ENCODE results near the gene EPG5. TPM values are rescaled to one million over a fixed set of nuclear protein-coding genes. Genes with fewer than 3 reads are reported as not detected.

EPG5 gene
- polyA plus RNA-seq, 1 of the 3 experiments (the other 2 are of a cell fraction): 13.6 TPM

DNA sequence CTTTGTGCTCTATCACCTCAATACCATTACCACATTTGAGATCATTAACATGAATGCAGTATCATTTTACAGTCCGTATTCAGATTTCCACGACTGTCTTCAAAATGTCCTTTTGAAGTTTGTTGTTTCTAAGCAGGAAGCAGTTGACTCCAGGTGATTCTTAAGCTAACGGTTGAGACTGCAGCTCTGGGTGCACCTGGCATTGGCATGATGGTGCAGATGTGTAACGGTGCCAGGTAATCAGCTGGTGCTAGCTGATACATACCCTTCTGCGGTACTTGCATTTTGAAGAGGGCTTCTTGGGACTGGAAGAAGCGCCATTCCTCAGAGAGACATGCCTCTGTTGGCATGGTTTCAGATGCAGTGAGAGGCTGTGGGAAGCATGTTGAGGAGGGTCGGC lies 122.2 kb downstream of the EPG5 start:
- Histone ChIP-seq H3F3A (replicated peaks; ENCODE audit: insufficient read depth) (no peaks in the 10 kb centered on the region), H3K36me3 (replicated peaks in 1 of 2; ENCODE audit: control insufficient read depth in 1 of 2, insufficient read depth in 2 of 2, low read length in 1 of 2) (peaks cover 10 to 11% of the 10 kb centered on the region in 2 experiments), H2AFZ (ENCODE audit: low read depth) (no peak overlapping the region), H4K20me1 (ENCODE audit: insufficient read depth) (no peaks in the 10 kb centered on the region), H3K4me2 (no peak overlapping the region), H3K9me2 (no peaks in the 10 kb centered on the region), H3K79me2 (ENCODE audit: insufficient read depth) (no peaks in the 10 kb centered on the region), H3K4me1 (ENCODE audit: control insufficient read depth in 1 of 2, insufficient read depth in 2 of 2, low read depth in 1 of 2, low read length in 1 of 2) (0 out of 4 replicates have a peak, but pooled peaks cover 0 to 8% of the 10 kb centered on the region in 2 experiments), H3K4me3 (ENCODE audit: low read depth in 2 of 2, low read length in 1 of 2) (no peak overlapping the region), H3K9ac (no peak overlapping the region), H3K27ac (ENCODE audit: low read depth in 2 of 2, low read length in 1 of 2) (no peak overlapping the region), H3K27me3 (ENCODE audit: insufficient read depth) (no peaks in the 10 kb centered on the region), H3K9me3 (no peaks in the 10 kb centered on the region)
- ChIA-PET CTCF (interaction anchor here (1.6 kb wide), 1 partner anchor 35 kb away, joined by 3 read pairs; no protein-coding TSS in a partner anchor), POLR2A (no interaction called here)
- TF ChIP-seq SMC3 (IDR thresholded peaks at IDR 0.05; ENCODE audit: low read depth, low read length) (no peak), TAF1 (IDR thresholded peaks at IDR 0.05; ENCODE audit: borderline replicate concordance, low read depth, low read length) (no peak), NFIC (IDR thresholded peaks at IDR 0.05; ENCODE audit: borderline replicate concordance) (no peak), NRF1 (IDR thresholded peaks at IDR 0.05; ENCODE audit: low read depth, low read length) (no peak), RCOR1 (IDR thresholded peaks at IDR 0.05; ENCODE audit: low read length) (no peak), TCF12 (IDR thresholded peaks at IDR 0.05) (no peak), RXRA (IDR thresholded peaks at IDR 0.05; ENCODE audit: borderline replicate concordance, low read depth) (no peak), RFX5 (IDR thresholded peaks at IDR 0.05; ENCODE audit: low read length) (no peak), POLR2AphosphoS5 (IDR thresholded peaks at IDR 0.05; ENCODE audit: low read depth, low read length) (no peak), TEAD4 (IDR thresholded peaks at IDR 0.05; ENCODE audit: borderline replicate concordance, insufficient read depth) (no peak)
- TF ChIP-seq, protein P1, sequence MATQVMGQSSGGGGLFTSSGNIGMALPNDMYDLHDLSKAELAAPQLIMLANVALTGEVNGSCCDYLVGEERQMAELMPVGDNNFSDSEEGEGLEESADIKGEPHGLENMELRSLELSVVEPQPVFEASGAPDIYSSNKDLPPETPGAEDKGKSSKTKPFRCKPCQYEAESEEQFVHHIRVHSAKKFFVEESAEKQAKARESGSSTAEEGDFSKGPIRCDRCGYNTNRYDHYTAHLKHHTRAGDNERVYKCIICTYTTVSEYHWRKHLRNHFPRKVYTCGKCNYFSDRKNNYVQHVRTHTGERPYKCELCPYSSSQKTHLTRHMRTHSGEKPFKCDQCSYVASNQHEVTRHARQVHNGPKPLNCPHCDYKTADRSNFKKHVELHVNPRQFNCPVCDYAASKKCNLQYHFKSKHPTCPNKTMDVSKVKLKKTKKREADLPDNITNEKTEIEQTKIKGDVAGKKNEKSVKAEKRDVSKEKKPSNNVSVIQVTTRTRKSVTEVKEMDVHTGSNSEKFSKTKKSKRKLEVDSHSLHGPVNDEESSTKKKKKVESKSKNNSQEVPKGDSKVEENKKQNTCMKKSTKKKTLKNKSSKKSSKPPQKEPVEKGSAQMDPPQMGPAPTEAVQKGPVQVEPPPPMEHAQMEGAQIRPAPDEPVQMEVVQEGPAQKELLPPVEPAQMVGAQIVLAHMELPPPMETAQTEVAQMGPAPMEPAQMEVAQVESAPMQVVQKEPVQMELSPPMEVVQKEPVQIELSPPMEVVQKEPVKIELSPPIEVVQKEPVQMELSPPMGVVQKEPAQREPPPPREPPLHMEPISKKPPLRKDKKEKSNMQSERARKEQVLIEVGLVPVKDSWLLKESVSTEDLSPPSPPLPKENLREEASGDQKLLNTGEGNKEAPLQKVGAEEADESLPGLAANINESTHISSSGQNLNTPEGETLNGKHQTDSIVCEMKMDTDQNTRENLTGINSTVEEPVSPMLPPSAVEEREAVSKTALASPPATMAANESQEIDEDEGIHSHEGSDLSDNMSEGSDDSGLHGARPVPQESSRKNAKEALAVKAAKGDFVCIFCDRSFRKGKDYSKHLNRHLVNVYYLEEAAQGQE (IDR thresholded peaks at IDR 0.05; ENCODE audit: low read depth, low read length): no peak
- TF ChIP-seq, protein P2, sequence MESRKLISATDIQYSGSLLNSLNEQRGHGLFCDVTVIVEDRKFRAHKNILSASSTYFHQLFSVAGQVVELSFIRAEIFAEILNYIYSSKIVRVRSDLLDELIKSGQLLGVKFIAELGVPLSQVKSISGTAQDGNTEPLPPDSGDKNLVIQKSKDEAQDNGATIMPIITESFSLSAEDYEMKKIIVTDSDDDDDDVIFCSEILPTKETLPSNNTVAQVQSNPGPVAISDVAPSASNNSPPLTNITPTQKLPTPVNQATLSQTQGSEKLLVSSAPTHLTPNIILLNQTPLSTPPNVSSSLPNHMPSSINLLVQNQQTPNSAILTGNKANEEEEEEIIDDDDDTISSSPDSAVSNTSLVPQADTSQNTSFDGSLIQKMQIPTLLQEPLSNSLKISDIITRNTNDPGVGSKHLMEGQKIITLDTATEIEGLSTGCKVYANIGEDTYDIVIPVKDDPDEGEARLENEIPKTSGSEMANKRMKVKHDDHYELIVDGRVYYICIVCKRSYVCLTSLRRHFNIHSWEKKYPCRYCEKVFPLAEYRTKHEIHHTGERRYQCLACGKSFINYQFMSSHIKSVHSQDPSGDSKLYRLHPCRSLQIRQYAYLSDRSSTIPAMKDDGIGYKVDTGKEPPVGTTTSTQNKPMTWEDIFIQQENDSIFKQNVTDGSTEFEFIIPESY (IDR thresholded peaks at IDR 0.05; ENCODE audit: borderline replicate concordance, low read depth): no peak
- DNase-seq: no peak
- 99% methylated on average over 6 of the region's 7 CpGs for WGBS (ENCODE audit: low lambda C conversion rate)

GRCh38 chr18:45843019-45843418 lies 124.1 kb downstream of the EPG5 start:
- H3K27ac ChIP-seq (ENCODE audit: low read depth in 2 of 2, low read length in 1 of 2): no peak overlapping the region
- POLR2A ChIA-PET: no interaction called here
- H3K36me3 ChIP-seq (replicated peaks in 1 of 2; ENCODE audit: control insufficient read depth in 1 of 2, insufficient read depth in 2 of 2, low read length in 1 of 2): no peaks in the 10 kb centered on the region
- H3K4me1 ChIP-seq (ENCODE audit: control insufficient read depth in 1 of 2, insufficient read depth in 2 of 2, low read depth in 1 of 2, low read length in 1 of 2): peaks cover 8 to 12% of the 10 kb centered on the region in 2 experiments; a peak in 1 of 4 replicates
- DNase-seq: no peak
- H4K20me1 ChIP-seq (ENCODE audit: insufficient read depth): no peaks in the 10 kb centered on the region
- H3K9me2 ChIP-seq: no peaks in the 10 kb centered on the region
- H3F3A ChIP-seq (replicated peaks; ENCODE audit: insufficient read depth): no peaks in the 10 kb centered on the region
- no peak overlapping the region for H3K9ac ChIP-seq
- 100% methylated on average over 6 of the region's 9 CpGs for WGBS (ENCODE audit: low lambda C conversion rate)
- H2AFZ ChIP-seq (ENCODE audit: low read depth): no peak overlapping the region
- CTCF ChIA-PET: interaction anchor here (1.5 kb wide), 1 partner anchor 37 kb away, joined by 4 read pairs; no protein-coding TSS in a partner anchor
- no peak overlapping the region for H3K4me2 ChIP-seq
- H3K4me3 ChIP-seq (ENCODE audit: low read depth in 2 of 2, low read length in 1 of 2): no peak overlapping the region
- no peaks in the 10 kb centered on the region for H3K9me3 ChIP-seq
- no peaks in the 10 kb centered on the region for H3K79me2 ChIP-seq (ENCODE audit: insufficient read depth)
- H3K27me3 ChIP-seq (ENCODE audit: insufficient read depth): no peaks in the 10 kb centered on the region
- TF ChIP-seq GATA2 (CRISPR knock-in tag; IDR thresholded peaks at IDR 0.05) (no peak), YY1 (IDR thresholded peaks at IDR 0.05; ENCODE audit: low read depth) (no peak), USF1 (IDR thresholded peaks at IDR 0.05; ENCODE audit: borderline replicate concordance, low read depth) (no peak), FOXJ3 (CRISPR knock-in tag; IDR thresholded peaks at IDR 0.05) (no peak), NRF1 (IDR thresholded peaks at IDR 0.05; ENCODE audit: low read depth, low read length) (no peak), EZH2phosphoT487 (IDR thresholded peaks at IDR 0.05; ENCODE audit: borderline replicate concordance, low read depth) (no peak)
- TF ChIP-seq, protein P3, sequence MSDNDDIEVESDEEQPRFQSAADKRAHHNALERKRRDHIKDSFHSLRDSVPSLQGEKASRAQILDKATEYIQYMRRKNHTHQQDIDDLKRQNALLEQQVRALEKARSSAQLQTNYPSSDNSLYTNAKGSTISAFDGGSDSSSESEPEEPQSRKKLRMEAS (IDR thresholded peaks at IDR 0.05; ENCODE audit: low read depth): no peak
- TF ChIP-seq, protein P2 (IDR thresholded peaks at IDR 0.05; ENCODE audit: borderline replicate concordance, low read depth): no peak

Measured in SK-N-SH (cell line).